Omental fat pad (tissue), 4 donors: Measurements from ENCODE around the gene IQUB. TPM values are rescaled to one million over a fixed set of nuclear protein-coding genes. Genes with fewer than 3 reads are reported as not detected.
"Not testable (repeated sequence)": the region's sequence is repeated elsewhere in the genome, so short reads cannot be mapped to it uniquely, and the experiment has no call there.

Experiments
- ATAC-seq: fragments of 150-250 bp; one replicate; pipeline ENCODE4 v1.9.1; 2016; ENCODE audit warnings: mild to moderate bottlenecking, moderate library complexity; ENCODE audit not compliant: low FRiP score
- DNase-seq: peaks from one replicate; pipeline ENCODE4 v3.0.0-alpha.2; 2019; ENCODE audit warnings: low spot score
- total RNA-seq, 4 donors: library from RNA; depleted of rRNA; stranded (reverse); fragments of >200 nt; gene quantifications; one replicate each; pipeline ENCODE4 v1.1.0, GENCODE V29; 2016
- TF ChIP-seq, protein P1 (sequence below), 3 donors: fragments of 450-650 bp; IDR thresholded peaks; one replicate each; pipeline ENCODE4 v1.5.1; 2016 to 2017; ENCODE audit warnings: antibody characterized with exemption in 3 of 3, mild to moderate bottlenecking in 3 of 3, moderate library complexity in 2 of 3

Gene IQUB
- total RNA-seq, 4 donors from 2014 or later, result 0.32 to 1.6 (median 1.4) TPM; not detected in 1

GRCh38 chr7:123533553-123533917 lies 860 bp downstream of the IQUB start:
- TF ChIP-seq, protein P1, sequence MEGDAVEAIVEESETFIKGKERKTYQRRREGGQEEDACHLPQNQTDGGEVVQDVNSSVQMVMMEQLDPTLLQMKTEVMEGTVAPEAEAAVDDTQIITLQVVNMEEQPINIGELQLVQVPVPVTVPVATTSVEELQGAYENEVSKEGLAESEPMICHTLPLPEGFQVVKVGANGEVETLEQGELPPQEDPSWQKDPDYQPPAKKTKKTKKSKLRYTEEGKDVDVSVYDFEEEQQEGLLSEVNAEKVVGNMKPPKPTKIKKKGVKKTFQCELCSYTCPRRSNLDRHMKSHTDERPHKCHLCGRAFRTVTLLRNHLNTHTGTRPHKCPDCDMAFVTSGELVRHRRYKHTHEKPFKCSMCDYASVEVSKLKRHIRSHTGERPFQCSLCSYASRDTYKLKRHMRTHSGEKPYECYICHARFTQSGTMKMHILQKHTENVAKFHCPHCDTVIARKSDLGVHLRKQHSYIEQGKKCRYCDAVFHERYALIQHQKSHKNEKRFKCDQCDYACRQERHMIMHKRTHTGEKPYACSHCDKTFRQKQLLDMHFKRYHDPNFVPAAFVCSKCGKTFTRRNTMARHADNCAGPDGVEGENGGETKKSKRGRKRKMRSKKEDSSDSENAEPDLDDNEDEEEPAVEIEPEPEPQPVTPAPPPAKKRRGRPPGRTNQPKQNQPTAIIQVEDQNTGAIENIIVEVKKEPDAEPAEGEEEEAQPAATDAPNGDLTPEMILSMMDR (IDR thresholded peaks at IDR 0.05), result no peak
- ATAC-seq (no peak), DNase-seq (no peak)

- peak; percentile 13 for ATAC-seq
- DNase-seq, result not testable (repeated sequence)
These were observed 1.4 kb downstream of the IQUB start for GRCh38 chr7:123532788-123533552.

DNA sequence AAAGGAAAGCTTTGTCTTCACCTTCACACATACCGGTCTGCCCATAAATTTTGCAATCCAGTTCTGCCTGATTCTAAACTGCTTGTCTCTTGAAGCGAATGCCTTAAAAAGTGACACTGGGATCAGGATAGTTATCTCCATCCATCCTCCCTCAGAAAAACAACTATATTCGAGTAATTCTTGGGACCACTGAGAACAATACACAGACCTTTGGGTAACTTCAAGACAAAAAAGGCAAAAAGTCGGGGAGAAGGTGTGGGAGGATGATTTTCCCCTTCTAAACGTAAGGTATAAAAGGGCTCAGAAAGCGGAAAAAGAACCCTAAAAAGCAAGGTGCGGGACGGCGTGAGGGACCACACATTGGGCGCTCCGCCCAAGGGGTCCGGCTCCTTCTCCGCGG lies 2.1 kb downstream of the IQUB start:
- DNase-seq, ATAC-seq: not testable (repeated sequence)

DNA sequence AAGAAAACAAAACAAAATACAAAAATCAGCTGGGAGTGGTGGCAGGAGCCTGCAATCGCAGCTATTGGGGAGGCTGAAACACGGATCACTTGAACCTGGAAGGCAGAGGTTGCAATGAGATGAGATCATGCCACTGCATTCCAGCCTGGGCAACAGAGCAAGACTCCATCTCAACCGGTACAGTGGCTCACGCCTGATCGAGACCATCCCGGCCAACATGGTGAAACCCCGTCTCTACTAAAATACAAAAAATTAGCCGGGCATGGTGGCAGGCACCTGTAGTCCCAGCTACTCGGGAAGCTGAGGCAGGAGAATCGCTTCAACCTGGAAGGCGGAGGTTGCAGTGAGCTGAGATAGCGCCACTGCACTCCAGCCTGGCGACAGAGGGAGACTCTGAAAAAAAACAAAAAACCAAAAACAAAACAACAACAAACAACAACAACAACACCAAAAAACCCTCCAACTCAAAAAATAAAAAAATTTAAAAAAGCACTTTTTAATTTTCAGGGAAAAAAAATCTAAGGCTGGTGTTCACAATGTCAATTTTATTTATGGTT lies 4.3 kb downstream of the IQUB start:
- not testable (repeated sequence) for ATAC-seq, DNase-seq

GRCh38 chr7:123528265-123528664 lies 6.1 kb downstream of the IQUB start:
- DNase-seq (no peak), ATAC-seq (no peak)
- TF ChIP-seq, protein P1 (IDR thresholded peaks at IDR 0.05), result no peak

DNA sequence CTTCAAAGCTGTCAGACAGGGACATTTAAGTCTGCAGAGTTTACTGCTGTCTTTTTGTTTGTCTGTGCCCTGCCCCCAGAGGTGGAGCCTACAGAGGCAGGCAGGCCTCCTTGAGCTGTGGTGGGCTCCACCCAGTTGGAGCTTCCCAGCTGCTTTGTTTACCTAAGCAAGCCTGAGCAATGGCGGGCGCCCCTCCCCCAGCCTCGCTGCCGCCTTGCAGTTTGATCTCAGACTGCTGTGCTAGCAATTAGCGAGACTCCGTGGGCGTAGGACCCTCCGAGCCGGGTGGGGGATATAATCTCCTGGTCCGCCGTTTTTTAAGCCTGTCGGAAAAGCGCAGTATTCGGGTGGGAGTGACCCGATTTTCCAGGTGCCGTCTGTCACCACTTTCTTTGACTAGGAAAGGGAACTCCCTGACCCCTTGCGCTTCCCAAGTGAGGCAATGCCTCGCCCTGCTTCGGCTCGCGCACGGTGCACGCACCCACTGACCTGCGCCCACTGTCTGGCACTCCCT lies 6.6 kb downstream of the IQUB start:
- not testable (repeated sequence) for DNase-seq, ATAC-seq

DNA sequence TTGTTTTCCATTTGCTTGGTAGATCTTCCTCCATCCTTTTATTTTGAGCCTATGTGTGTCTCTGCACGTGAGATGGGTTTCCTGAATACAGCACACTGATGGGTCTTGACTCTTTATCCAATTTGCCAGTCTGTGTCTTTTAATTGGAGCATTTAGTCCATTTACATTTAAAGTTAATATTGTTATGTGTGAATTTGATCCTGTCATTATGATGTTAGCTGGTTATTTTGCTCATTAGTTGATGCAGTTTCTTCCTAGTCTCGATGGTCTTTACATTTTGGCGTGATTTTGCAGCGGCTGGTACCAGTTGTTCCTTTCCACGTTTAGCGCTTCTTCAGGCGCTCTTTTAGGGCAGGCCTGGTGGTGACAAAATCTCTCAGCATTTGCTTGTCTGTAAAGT lies 7.9 kb downstream of the IQUB start:
- not testable (repeated sequence) for ATAC-seq, DNase-seq

DNA sequence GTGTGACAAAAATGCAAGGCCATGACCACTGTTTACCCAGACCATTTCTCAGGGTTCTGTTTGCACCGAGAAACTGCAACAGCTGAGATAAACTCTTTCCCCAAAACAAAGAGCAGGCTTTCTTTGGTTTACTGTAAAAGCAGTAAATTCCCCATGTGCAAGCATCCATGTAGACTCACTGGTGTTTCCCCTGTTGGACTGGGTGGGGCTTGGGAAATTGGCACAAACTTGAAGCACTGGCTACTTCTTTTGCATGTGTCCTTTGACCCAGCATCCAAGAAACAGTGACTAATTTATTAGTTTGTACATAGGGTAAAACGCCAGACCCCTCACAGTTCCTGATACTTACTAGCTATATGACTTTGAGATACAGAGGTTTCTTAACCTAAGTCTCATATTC lies 12.3 kb downstream of the IQUB start:
- TF ChIP-seq, protein P1 (IDR thresholded peaks at IDR 0.05), result no peak

DNA sequence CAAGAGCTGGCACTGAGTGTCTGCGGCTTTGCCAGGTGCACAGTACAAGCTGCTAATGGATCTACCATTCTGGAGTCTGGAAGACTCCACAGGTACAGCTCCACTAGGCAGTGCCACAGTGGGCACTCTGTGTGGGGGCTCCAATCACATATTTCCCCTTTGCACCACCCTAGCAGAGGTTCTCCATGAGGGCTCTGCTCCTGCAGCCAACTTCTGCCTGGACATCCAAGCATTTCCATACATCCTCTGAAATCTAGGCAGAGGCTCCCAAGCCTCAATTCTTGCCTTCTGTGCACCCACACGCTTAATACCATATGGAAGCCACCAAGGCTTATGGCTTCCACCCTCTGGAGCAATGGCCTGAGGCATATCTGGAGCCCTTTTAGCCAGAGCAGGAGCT lies 29.2 kb downstream of the IQUB start:
- no peak for ATAC-seq
- TF ChIP-seq, protein P1 (IDR thresholded peaks at IDR 0.05), result no peak
- DNase-seq, result no peak

More for the DNA sequence above, 12.3 kb downstream of the IQUB start:
- ATAC-seq, result no peak
- DNase-seq, result no peak

GRCh38 chr7:123502201-123502600 lies 32.2 kb downstream of the IQUB start:
- ATAC-seq, result no peak
- TF ChIP-seq, protein P1 (IDR thresholded peaks at IDR 0.05), result no peak

More at GRCh38 chr7:123502201-123502600, 32.2 kb downstream of the IQUB start:
- DNase-seq, result no peak
